ENCODE results near the gene ARSB.

ARSB gene

GRCh38 chr5:78783434-78784130, 201.5 kb downstream of the ARSB start:
- no peak for TF ChIP-seq CTCF (conservative IDR thresholded peaks at IDR 0.05; ENCODE audit: low read length)
- no peak overlapping the region for H3K4me3 ChIP-seq (ENCODE audit: low read length)

GRCh38 chr5:78782728-78783127, 202.4 kb downstream of the ARSB start:
- TF ChIP-seq CTCF (conservative IDR thresholded peaks at IDR 0.05; ENCODE audit: low read length) = no peak
- H3K4me3 ChIP-seq (ENCODE audit: low read length) = no peak overlapping the region
- DNase-seq (ENCODE audit: low read depth) = no peak

More at GRCh38 chr5:78783434-78784130, 201.5 kb downstream of the ARSB start:
- DNase-seq (ENCODE audit: low read depth) = no peak

GRCh38 chr5:78781611-78782286, 203.4 kb downstream of the ARSB start:
- no peak for DNase-seq (ENCODE audit: low read depth)
- no peak for TF ChIP-seq CTCF (conservative IDR thresholded peaks at IDR 0.05; ENCODE audit: low read length)
- no peak overlapping the region for H3K4me3 ChIP-seq (ENCODE audit: low read length)

- peak; percentile 76 for DNase-seq (ENCODE audit: low read depth)
- TF ChIP-seq CTCF (conservative IDR thresholded peaks at IDR 0.05; ENCODE audit: low read length) = no peak
- H3K4me3 ChIP-seq (ENCODE audit: low read length) = no peak overlapping the region
Measured at GRCh38 chr5:78779771-78780616, 205.1 kb downstream of the ARSB start.

GRCh38 chr5:78779262-78779661, 205.8 kb downstream of the ARSB start:
- no peak for DNase-seq (ENCODE audit: low read depth)
- no peak overlapping the region for H3K4me3 ChIP-seq (ENCODE audit: low read length)
- TF ChIP-seq CTCF (conservative IDR thresholded peaks at IDR 0.05; ENCODE audit: low read length) = no peak

- DNase-seq (ENCODE audit: low read depth) = peak; percentile 65
- TF ChIP-seq CTCF (conservative IDR thresholded peaks at IDR 0.05; ENCODE audit: low read length) = no peak
- no peak overlapping the region for H3K4me3 ChIP-seq (ENCODE audit: low read length)
Measured at GRCh38 chr5:78778538-78778937, 206.6 kb downstream of the ARSB start.

All from AG10803 (cell line).